SK-N-SH treated with all-trans-retinoic acid at 6 μM for 48 hours (cell line): ENCODE data around the gene SLC25A47.

Experiments
- ATAC-seq: fragments of 200-7000 bp; cut with Tn5 transposase; 3 replicates; pipeline ENCODE4 v1.9.1; 2020; ENCODE audit warnings: mild to moderate bottlenecking, moderate library complexity
- ARNTL ChIP-seq: fragments of 450-650 bp; formaldehyde crosslinking; IDR thresholded peaks from 2 replicates; pipeline ENCODE4 v1.5.0; 2020; ENCODE audit warnings: low read depth, mild to moderate bottlenecking, moderate library complexity, borderline replicate concordance
- CREB5 ChIP-seq: fragments of 250-450 bp; sonication (Bioruptor Pico); IDR thresholded peaks from 2 replicates; pipeline ENCODE4 v1.5.1; 2020; ENCODE audit warnings: low read depth, mild to moderate bottlenecking, moderate library complexity
- CSDC2 ChIP-seq: fragments of 250-450 bp; sonication (Bioruptor Pico); IDR thresholded peaks from 2 replicates; pipeline ENCODE4 v1.5.0; 2020; ENCODE audit warnings: mild to moderate bottlenecking, moderate library complexity
- CSRNP3 ChIP-seq: fragments of 250-450 bp; sonication (Bioruptor Pico); IDR thresholded peaks from 2 replicates; pipeline ENCODE4 v1.5.1; 2021; ENCODE audit warnings: mild to moderate bottlenecking, moderate library complexity
- ISL1 ChIP-seq: fragments of 250-450 bp; sonication (Bioruptor Pico); IDR thresholded peaks from 2 replicates; pipeline ENCODE4 v2.1.2; 2022; ENCODE audit warnings: mild to moderate bottlenecking, moderate library complexity
- OSR1 ChIP-seq: fragments of 250-450 bp; sonication (Bioruptor Pico); IDR thresholded peaks from 2 replicates; pipeline ENCODE4 v1.8.0; 2022; ENCODE audit warnings: moderate library complexity, mild to moderate bottlenecking, inconsistent platforms
- PATZ1 ChIP-seq: fragments of 250-450 bp; sonication (Bioruptor Pico); IDR thresholded peaks from 2 replicates; pipeline ENCODE4 v1.8.0; 2020; ENCODE audit warnings: mild to moderate bottlenecking, moderate library complexity, borderline replicate concordance
- POU6F1 ChIP-seq: fragments of 250-450 bp; sonication (Bioruptor Pico); IDR thresholded peaks from 2 replicates; pipeline ENCODE4 v1.8.0; 2021; ENCODE audit warnings: low read depth, mild to moderate bottlenecking, moderate library complexity, borderline replicate concordance
- PPARA ChIP-seq: fragments of 250-450 bp; sonication (Bioruptor Pico); IDR thresholded peaks from 2 replicates; pipeline ENCODE4 v1.5.0; 2020; ENCODE audit warnings: mild to moderate bottlenecking, borderline replicate concordance
- RARB ChIP-seq: fragments of 250-450 bp; sonication (Bioruptor Pico); IDR thresholded peaks from 2 replicates; pipeline ENCODE4 v1.8.0; 2021; ENCODE audit warnings: mild to moderate bottlenecking, moderate library complexity
- SNAI2 ChIP-seq: fragments of 250-450 bp; sonication (Bioruptor Pico); IDR thresholded peaks from 2 replicates; pipeline ENCODE4 v1.5.0; 2020; ENCODE audit warnings: mild to moderate bottlenecking, moderate library complexity
- TCF4 ChIP-seq: fragments of 250-450 bp; sonication (Bioruptor Pico); IDR thresholded peaks from 2 replicates; pipeline ENCODE4 v1.8.0; 2021; ENCODE audit warnings: mild to moderate bottlenecking, moderate library complexity, borderline replicate concordance
- TSHZ2 ChIP-seq: fragments of 250-450 bp; sonication (Bioruptor Pico); IDR thresholded peaks from 2 replicates; pipeline ENCODE4 v1.5.0; 2020; ENCODE audit warnings: mild to moderate bottlenecking, moderate library complexity
- ZC3H10 ChIP-seq: fragments of 250-450 bp; sonication (Bioruptor Pico); IDR thresholded peaks from 2 replicates; pipeline ENCODE4 v1.5.1; 2021; ENCODE audit warnings: mild to moderate bottlenecking, moderate library complexity
- ZFP3 ChIP-seq: fragments of 250-450 bp; sonication (Bioruptor Pico); IDR thresholded peaks from 2 replicates; pipeline ENCODE4 v1.5.0; 2020; ENCODE audit warnings: mild to moderate bottlenecking, moderate library complexity
- ZFP30 ChIP-seq: fragments of 450-650 bp; formaldehyde crosslinking; IDR thresholded peaks from 2 replicates; pipeline ENCODE4 v1.5.0; 2022; ENCODE audit warnings: mild to moderate bottlenecking, moderate library complexity
- ZNF565 ChIP-seq: fragments of 450-650 bp; formaldehyde crosslinking; conservative IDR thresholded peaks from 2 replicates; pipeline ENCODE4 v1.5.0; 2020; ENCODE audit warnings: low read depth, mild to moderate bottlenecking, moderate library complexity
- ZNF70 ChIP-seq: fragments of 450-650 bp; formaldehyde crosslinking; IDR thresholded peaks from 2 replicates; pipeline ENCODE4 v1.5.0; 2020; ENCODE audit warnings: mild to moderate bottlenecking, moderate library complexity
- ZNF8 ChIP-seq: fragments of 450-650 bp; formaldehyde crosslinking; IDR thresholded peaks from 2 replicates; pipeline ENCODE4 v1.5.0; 2020; ENCODE audit warnings: mild to moderate bottlenecking, moderate library complexity

Gene SLC25A47

GRCh38 chr14:100304825-100305323 lies 18.3 kb upstream of the SLC25A47 start:
- peak; percentile 23 for ATAC-seq
- no peak for TF ChIP-seq ZNF70
- TF ChIP-seq PPARA (CRISPR knock-in tag) = no peak
- TF ChIP-seq ISL1 = no peak
- TF ChIP-seq POU6F1 = no peak

- peak; percentile 18 for ATAC-seq
- TF ChIP-seq ZFP3 (CRISPR knock-in tag) (no peak), ZNF8 (no peak), RARB (no peak), SNAI2 (CRISPR knock-in tag) (no peak), TSHZ2 (no peak), ZC3H10 (CRISPR knock-in tag) (no peak), ISL1 (no peak), ZNF565 (CRISPR knock-in tag) (no peak), CSDC2 (CRISPR knock-in tag) (no peak), TCF4 (CRISPR knock-in tag) (no peak), CSRNP3 (CRISPR knock-in tag) (no peak), PATZ1 (CRISPR knock-in tag) (no peak)
Observed at GRCh38 chr14:100305324-100306100, 17.6 kb upstream of the SLC25A47 start.

GRCh38 chr14:100306101-100306997 lies 16.8 kb upstream of the SLC25A47 start, which contains the start of gene SLC25A29:
SLC25A29 (minus strand) TSS chr14:100306444; CDS start chr14:100306232, 212 bp downstream.
- ATAC-seq = peak; percentile 84
- TF ChIP-seq PATZ1 (CRISPR knock-in tag) (no peak), ARNTL (CRISPR knock-in tag) (no peak), SNAI2 (CRISPR knock-in tag) (no peak), OSR1 (CRISPR knock-in tag) (no peak), ZC3H10 (CRISPR knock-in tag) (no peak), ZFP30 (CRISPR knock-in tag) (no peak), POU6F1 (no peak), TCF4 (CRISPR knock-in tag) (no peak), ZNF8 (no peak), CREB5 (CRISPR knock-in tag) (no peak), CSDC2 (CRISPR knock-in tag) (no peak), CSRNP3 (CRISPR knock-in tag) (no peak)
